Tibial artery (tissue), 4 donors: Measurements from ENCODE around the gene MED12L.

ENCODE experiments used
- DNase-seq, 2 donors: peaks; one replicate each; pipeline ENCODE4 v3.0.0-alpha.2; 2019
- H3K27ac ChIP-seq, 2 donors: fragments of 200-600 bp; sonication (generic) in 1 of 2; 1 replicate in 1 of 2; 2 replicates in 1 of 2; pipeline ENCODE4 v1.5.1; 2018 to 2019; ENCODE audit warnings: mild to moderate bottlenecking in 1 of 2
- H3K27me3 ChIP-seq, 2 donors: fragments of 200-600 bp; sonication (generic) in 1 of 2; one replicate each; pipeline versions ENCODE4 v1.5.1 to v1.6.0; 2016 to 2019
- H3K36me3 ChIP-seq, 3 donors: fragments of 200-600 bp; sonication (generic) in 2 of 3; one replicate each; pipeline ENCODE4 v1.5.1; 2016 to 2019; ENCODE audit warnings: mild to moderate bottlenecking in 2 of 3
- H3K4me1 ChIP-seq, 4 donors: fragments of 200-600 bp; sonication (generic) in 2 of 4; 1 replicate in 3 of 4; 2 replicates in 1 of 4; pipeline ENCODE4 v1.5.1; 2016 to 2019
- H3K4me3 ChIP-seq, 2 donors: fragments of 200-600 bp; sonication (generic) in 1 of 2; 1 replicate in 1 of 2; 2 replicates in 1 of 2; pipeline ENCODE4 v1.5.1; 2018 to 2019; ENCODE audit warnings: mild to moderate bottlenecking in 2 of 2
- H3K9me3 ChIP-seq, 3 donors: fragments of 200-600 bp; sonication (generic) in 1 of 3; one replicate each; pipeline ENCODE4 v1.5.1; 2016 to 2019
- CTCF ChIP-seq, 2 experiments: fragments of 200-600 bp in 1 of 2; fragments of 450-650 bp in 1 of 2; IDR thresholded peaks; one replicate each; pipeline ENCODE4 v1.5.1; 2017 to 2019; ENCODE audit warnings: antibody characterized with exemption in 2 of 2, mild to moderate bottlenecking in 1 of 2, moderate library complexity in 1 of 2
- intact Hi-C: fragments of 100-400 bp; cut with DNase I; formaldehyde crosslinking; loops from one replicate; pipeline ENCODE4 v1.15.0; 2023; ENCODE audit warnings: low total_unique reads

The MED12L gene

GRCh38 chr3:151377768-151378385, 292.4 kb downstream of the MED12L start:
- H3K27me3 ChIP-seq, result no peaks in the 10 kb centered on the region
- no peaks in the 10 kb centered on the region for H3K9me3 ChIP-seq
- no peak overlapping the region for H3K4me3 ChIP-seq
- no peak overlapping the region for H3K27ac ChIP-seq
- no peak for TF ChIP-seq CTCF (IDR thresholded peaks at IDR 0.05)
- intact Hi-C loops, result no loop called here
- H3K4me1 ChIP-seq, result no peaks in the 10 kb centered on the region
- DNase-seq, result no peak
- no peaks in the 10 kb centered on the region for H3K36me3 ChIP-seq

GRCh38 chr3:151379083-151379734, 293.7 kb downstream of the MED12L start:
- H3K27me3 ChIP-seq, result no peaks in the 10 kb centered on the region
- peak in 1 of 2 donors; percentile 22 for DNase-seq
- peak in 1 of 2 experiments; percentile 11 for TF ChIP-seq CTCF (IDR thresholded peaks at IDR 0.05)
- no peak overlapping the region for H3K4me3 ChIP-seq
- H3K4me1 ChIP-seq, result no peaks in the 10 kb centered on the region
- intact Hi-C loops, result no loop called here
- H3K27ac ChIP-seq, result no peak overlapping the region
- H3K36me3 ChIP-seq, result no peaks in the 10 kb centered on the region
- H3K9me3 ChIP-seq, result no peaks in the 10 kb centered on the region

- no peak for TF ChIP-seq CTCF (IDR thresholded peaks at IDR 0.05)
- H3K4me1 ChIP-seq, result no peaks in the 10 kb centered on the region
- H3K9me3 ChIP-seq, result no peaks in the 10 kb centered on the region
- no peak for DNase-seq
- H3K27ac ChIP-seq, result no peak overlapping the region
- H3K27me3 ChIP-seq, result no peaks in the 10 kb centered on the region
- H3K4me3 ChIP-seq, result no peak overlapping the region
- H3K36me3 ChIP-seq, result no peaks in the 10 kb centered on the region
- intact Hi-C loops, result no loop called here
Measured at GRCh38 chr3:151382671-151383070, 297.2 kb downstream of the MED12L start.

- Histone ChIP-seq H3K27me3 (no peaks in the 10 kb centered on the region), H3K4me1 (no peaks in the 10 kb centered on the region), H3K9me3 (no peaks in the 10 kb centered on the region), H3K36me3 (no peaks in the 10 kb centered on the region), H3K4me3 (no peak overlapping the region), H3K27ac (no peak overlapping the region)
- intact Hi-C loops, result no loop called here
- TF ChIP-seq CTCF (IDR thresholded peaks at IDR 0.05), result no peak
- DNase-seq, result no peak
Measured at GRCh38 chr3:151383111-151383510, 297.6 kb downstream of the MED12L start.

- TF ChIP-seq CTCF (IDR thresholded peaks at IDR 0.05), result no peak
- intact Hi-C loops, result no loop called here
- H3K27me3 ChIP-seq, result no peaks in the 10 kb centered on the region
- DNase-seq, result no peak
- no peaks in the 10 kb centered on the region for H3K4me1 ChIP-seq
- H3K27ac ChIP-seq, result no peak overlapping the region
- H3K9me3 ChIP-seq, result no peaks in the 10 kb centered on the region
- no peaks in the 10 kb centered on the region for H3K36me3 ChIP-seq
- peak overlapping the region; percentile 17 to 21 for H3K4me3 ChIP-seq
Measured at GRCh38 chr3:151383956-151384355, 298.5 kb downstream of the MED12L start.
